OCI-M2 (cell line): ENCODE results near the gene COBL.
"Not testable (repeated sequence)": the region's sequence is repeated elsewhere in the genome, so short reads cannot be mapped to it uniquely, and the experiment has no call there.

Source experiments
- DNase-seq: peaks from one replicate; lab custom pipeline; 2025; ENCODE audit not compliant: unreplicated experiment; lab: John Stamatoyannopoulos, UW

Gene COBL

GRCh38 chr7:51209426-51209825 is 107.2 kb downstream of the COBL start:
- DNase-seq: no peak

- not testable (repeated sequence) for DNase-seq
Observed at GRCh38 chr7:51208125-51208524, 108.5 kb downstream of the COBL start.

- no peak for DNase-seq
Observed at GRCh38 chr7:51198654-51199053, 118.0 kb downstream of the COBL start.

- DNase-seq: no peak
Observed at GRCh38 chr7:51190969-51191368, 125.6 kb downstream of the COBL start.

GRCh38 chr7:51189777-51190176 is 126.8 kb downstream of the COBL start:
- DNase-seq: no peak

GRCh38 chr7:51188987-51189386 is 127.6 kb downstream of the COBL start:
- no peak for DNase-seq

- no peak for DNase-seq
Observed at GRCh38 chr7:51187941-51188340, 128.7 kb downstream of the COBL start.

GRCh38 chr7:51186531-51186930 is 130.1 kb downstream of the COBL start:
- DNase-seq: no peak

- DNase-seq: no peak
Observed at GRCh38 chr7:51182636-51183166, 133.9 kb downstream of the COBL start.

- no peak for DNase-seq
Observed at GRCh38 chr7:51180092-51180491, 136.5 kb downstream of the COBL start.

GRCh38 chr7:51175992-51176388 is 140.6 kb downstream of the COBL start:
- DNase-seq: no peak

GRCh38 chr7:51175316-51175991 is 141.2 kb downstream of the COBL start:
- no peak for DNase-seq

GRCh38 chr7:51165337-51165736 is 151.3 kb downstream of the COBL start:
- no peak for DNase-seq

GRCh38 chr7:51162724-51163329 is 153.8 kb downstream of the COBL start:
- DNase-seq: peak; percentile 6

- no peak for DNase-seq
Observed at GRCh38 chr7:51161937-51162336, 154.7 kb downstream of the COBL start.

- no peak for DNase-seq
Observed at GRCh38 chr7:51160990-51161615, 155.5 kb downstream of the COBL start.

- no peak for DNase-seq
Observed at GRCh38 chr7:51160411-51160810, 156.2 kb downstream of the COBL start.

GRCh38 chr7:51158742-51159445 is 157.7 kb downstream of the COBL start:
- DNase-seq: no peak

- no peak for DNase-seq
Observed at GRCh38 chr7:51158211-51158610, 158.4 kb downstream of the COBL start.

- no peak for DNase-seq
Observed at GRCh38 chr7:51154201-51154600, 162.4 kb downstream of the COBL start.

- DNase-seq: no peak
Observed at GRCh38 chr7:51152706-51153200, 163.9 kb downstream of the COBL start.
